ENCODE measurements around the gene DROSHA.

DNA sequence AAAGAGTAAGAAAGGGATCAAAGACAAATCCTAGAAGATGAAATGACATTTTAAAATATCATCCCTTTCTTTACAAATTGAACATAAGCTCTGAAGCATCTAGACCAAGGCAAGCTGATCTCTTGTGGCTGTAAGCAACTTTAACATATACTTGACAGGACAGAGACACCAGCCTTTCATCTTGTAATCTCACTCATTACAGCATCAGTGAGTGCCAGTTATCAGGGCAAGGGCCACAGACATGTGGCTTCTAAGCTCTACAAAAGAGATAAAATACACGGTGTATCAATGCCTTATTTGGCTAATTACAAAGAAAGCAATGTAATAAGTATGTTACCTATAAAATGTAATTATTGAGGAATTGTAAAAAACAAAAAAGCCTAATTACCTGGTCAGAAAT lies 95.0 kb downstream of the DROSHA start:
- TF ChIP-seq, protein P1, sequence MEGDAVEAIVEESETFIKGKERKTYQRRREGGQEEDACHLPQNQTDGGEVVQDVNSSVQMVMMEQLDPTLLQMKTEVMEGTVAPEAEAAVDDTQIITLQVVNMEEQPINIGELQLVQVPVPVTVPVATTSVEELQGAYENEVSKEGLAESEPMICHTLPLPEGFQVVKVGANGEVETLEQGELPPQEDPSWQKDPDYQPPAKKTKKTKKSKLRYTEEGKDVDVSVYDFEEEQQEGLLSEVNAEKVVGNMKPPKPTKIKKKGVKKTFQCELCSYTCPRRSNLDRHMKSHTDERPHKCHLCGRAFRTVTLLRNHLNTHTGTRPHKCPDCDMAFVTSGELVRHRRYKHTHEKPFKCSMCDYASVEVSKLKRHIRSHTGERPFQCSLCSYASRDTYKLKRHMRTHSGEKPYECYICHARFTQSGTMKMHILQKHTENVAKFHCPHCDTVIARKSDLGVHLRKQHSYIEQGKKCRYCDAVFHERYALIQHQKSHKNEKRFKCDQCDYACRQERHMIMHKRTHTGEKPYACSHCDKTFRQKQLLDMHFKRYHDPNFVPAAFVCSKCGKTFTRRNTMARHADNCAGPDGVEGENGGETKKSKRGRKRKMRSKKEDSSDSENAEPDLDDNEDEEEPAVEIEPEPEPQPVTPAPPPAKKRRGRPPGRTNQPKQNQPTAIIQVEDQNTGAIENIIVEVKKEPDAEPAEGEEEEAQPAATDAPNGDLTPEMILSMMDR (conservative IDR thresholded peaks at IDR 0.05) = no peak
- no peak for TF ChIP-seq EZH2 (IDR thresholded peaks at IDR 0.05; ENCODE audit: low read depth)
